ENCODE data around the gene LRRTM4. TPM values are rescaled to one million over a fixed set of nuclear protein-coding genes. Genes with fewer than 3 reads are reported as not detected.
"Not testable (repeated sequence)": the region's sequence is repeated elsewhere in the genome, so short reads cannot be mapped to it uniquely, and the experiment has no call there.

The LRRTM4 gene
- total RNA-seq, 1 donor from 2014 or later: not detected

- Mint-ChIP-seq H3K4me3 (no peak overlapping the region), H3K36me3 (ENCODE audit: low read depth) (no peaks in the 10 kb centered on the region), H3K27ac (no peak overlapping the region), H3K9me3 (peaks cover 7% of the 10 kb centered on the region), H3K4me1 (no peaks in the 10 kb centered on the region), H3K27me3 (no peaks in the 10 kb centered on the region)
- DNase-seq: no peak
- intact Hi-C loops (cut with micrococcal nuclease): no loop called here
These were observed 314.8 kb downstream of the LRRTM4 start for GRCh38 chr2:77207331-77207730.

- H3K9me3 Mint-ChIP-seq: peaks cover 7% of the 10 kb centered on the region
- H3K27me3 Mint-ChIP-seq: no peaks in the 10 kb centered on the region
- intact Hi-C loops (cut with micrococcal nuclease): no loop called here
These were observed 320.4 kb downstream of the LRRTM4 start for GRCh38 chr2:77201755-77202154.

GRCh38 chr2:77199411-77199810 is 322.8 kb downstream of the LRRTM4 start:
- Mint-ChIP-seq H3K9me3 (no peaks in the 10 kb centered on the region), H3K4me3 (no peak overlapping the region), H3K27me3 (no peaks in the 10 kb centered on the region), H3K36me3 (ENCODE audit: low read depth) (no peaks in the 10 kb centered on the region), H3K4me1 (no peaks in the 10 kb centered on the region), H3K27ac (no peak overlapping the region)
- intact Hi-C loops (cut with micrococcal nuclease): no loop called here
- no peak for DNase-seq

More at GRCh38 chr2:77201755-77202154, 320.4 kb downstream of the LRRTM4 start:
- H3K27ac Mint-ChIP-seq: no peak overlapping the region
- no peak for DNase-seq
- no peaks in the 10 kb centered on the region for H3K4me1 Mint-ChIP-seq
- H3K36me3 Mint-ChIP-seq (ENCODE audit: low read depth): no peaks in the 10 kb centered on the region
- no peak overlapping the region for H3K4me3 Mint-ChIP-seq

GRCh38 chr2:77193858-77194448 is 328.2 kb downstream of the LRRTM4 start:
- Mint-ChIP-seq H3K27me3 (no peaks in the 10 kb centered on the region), H3K4me1 (no peaks in the 10 kb centered on the region), H3K4me3 (no peak overlapping the region), H3K27ac (no peak overlapping the region), H3K36me3 (ENCODE audit: low read depth) (no peaks in the 10 kb centered on the region), H3K9me3 (no peaks in the 10 kb centered on the region)
- intact Hi-C loops (cut with micrococcal nuclease): no loop called here
- no peak for DNase-seq

- no peaks in the 10 kb centered on the region for H3K27me3 Mint-ChIP-seq
- intact Hi-C loops (cut with micrococcal nuclease): no loop called here
- no peaks in the 10 kb centered on the region for H3K4me1 Mint-ChIP-seq
- no peak for DNase-seq
- H3K36me3 Mint-ChIP-seq (ENCODE audit: low read depth): no peaks in the 10 kb centered on the region
- no peak overlapping the region for H3K4me3 Mint-ChIP-seq
- no peaks in the 10 kb centered on the region for H3K9me3 Mint-ChIP-seq
- H3K27ac Mint-ChIP-seq: no peak overlapping the region
These were observed 329.3 kb downstream of the LRRTM4 start for GRCh38 chr2:77192811-77193289.

- H3K9me3 Mint-ChIP-seq: no peaks in the 10 kb centered on the region
These were observed 330.5 kb downstream of the LRRTM4 start for GRCh38 chr2:77191665-77192064.

GRCh38 chr2:77190721-77191346 is 331.3 kb downstream of the LRRTM4 start:
- intact Hi-C loops (cut with micrococcal nuclease): no loop called here
- H3K36me3 Mint-ChIP-seq (ENCODE audit: low read depth): no peaks in the 10 kb centered on the region
- H3K27me3 Mint-ChIP-seq: no peaks in the 10 kb centered on the region
- no peaks in the 10 kb centered on the region for H3K9me3 Mint-ChIP-seq
- no peak for DNase-seq
- no peak overlapping the region for H3K4me3 Mint-ChIP-seq
- no peaks in the 10 kb centered on the region for H3K4me1 Mint-ChIP-seq
- no peak overlapping the region for H3K27ac Mint-ChIP-seq

More at GRCh38 chr2:77191665-77192064, 330.5 kb downstream of the LRRTM4 start:
- no peak for DNase-seq
- Mint-ChIP-seq H3K27me3 (no peaks in the 10 kb centered on the region), H3K4me1 (no peaks in the 10 kb centered on the region), H3K27ac (no peak overlapping the region), H3K4me3 (no peak overlapping the region), H3K36me3 (ENCODE audit: low read depth) (no peaks in the 10 kb centered on the region)
- intact Hi-C loops (cut with micrococcal nuclease): no loop called here

- Mint-ChIP-seq H3K27ac (no peak overlapping the region), H3K4me3 (no peak overlapping the region), H3K36me3 (ENCODE audit: low read depth) (no peaks in the 10 kb centered on the region), H3K4me1 (no peaks in the 10 kb centered on the region), H3K9me3 (no peaks in the 10 kb centered on the region), H3K27me3 (no peaks in the 10 kb centered on the region)
- no peak for DNase-seq
- intact Hi-C loops (cut with micrococcal nuclease): no loop called here
These were observed 337.1 kb downstream of the LRRTM4 start for GRCh38 chr2:77185052-77185451.

- Mint-ChIP-seq H3K4me3 (no peak overlapping the region), H3K4me1 (no peaks in the 10 kb centered on the region), H3K27ac (no peak overlapping the region), H3K36me3 (ENCODE audit: low read depth) (no peaks in the 10 kb centered on the region), H3K9me3 (peaks cover 4% of the 10 kb centered on the region), H3K27me3 (no peaks in the 10 kb centered on the region)
- intact Hi-C loops (cut with micrococcal nuclease): no loop called here
- no peak for DNase-seq
These were observed 342.9 kb downstream of the LRRTM4 start for GRCh38 chr2:77179297-77179696.

- H3K4me1 Mint-ChIP-seq: not testable (repeated sequence)
These were observed 346.9 kb downstream of the LRRTM4 start for GRCh38 chr2:77175266-77175780.

GRCh38 chr2:77169426-77169825 is 352.8 kb downstream of the LRRTM4 start:
- Mint-ChIP-seq H3K4me3 (no peak overlapping the region), H3K4me1 (no peaks in the 10 kb centered on the region), H3K27ac (no peak overlapping the region), H3K36me3 (ENCODE audit: low read depth) (no peaks in the 10 kb centered on the region), H3K27me3 (no peaks in the 10 kb centered on the region), H3K9me3 (peaks cover 8% of the 10 kb centered on the region)
- DNase-seq: no peak
- intact Hi-C loops (cut with micrococcal nuclease): no loop called here

More at GRCh38 chr2:77175266-77175780, 346.9 kb downstream of the LRRTM4 start:
- H3K4me3 Mint-ChIP-seq; H3K9me3 Mint-ChIP-seq; H3K27ac Mint-ChIP-seq; DNase-seq; intact Hi-C loops (cut with micrococcal nuclease); H3K27me3 Mint-ChIP-seq; H3K36me3 Mint-ChIP-seq (ENCODE audit: low read depth): not testable (repeated sequence)

GRCh38 chr2:77164021-77164420 is 358.2 kb downstream of the LRRTM4 start:
- intact Hi-C loops (cut with micrococcal nuclease); H3K4me3 Mint-ChIP-seq; H3K27ac Mint-ChIP-seq; H3K4me1 Mint-ChIP-seq; H3K36me3 Mint-ChIP-seq (ENCODE audit: low read depth); H3K27me3 Mint-ChIP-seq; DNase-seq: not testable (repeated sequence)
- peaks cover 13% of the 10 kb centered on the region for H3K9me3 Mint-ChIP-seq

- Mint-ChIP-seq H3K36me3 (ENCODE audit: low read depth) (no peaks in the 10 kb centered on the region), H3K27ac (no peak overlapping the region), H3K9me3 (peaks cover 18% of the 10 kb centered on the region), H3K4me3 (no peak overlapping the region), H3K4me1 (no peaks in the 10 kb centered on the region), H3K27me3 (no peaks in the 10 kb centered on the region)
- intact Hi-C loops (cut with micrococcal nuclease): no loop called here
- DNase-seq: no peak
These were observed 361.2 kb downstream of the LRRTM4 start for GRCh38 chr2:77161009-77161408.

- H3K27ac Mint-ChIP-seq: no peak overlapping the region
- peaks cover 4% of the 10 kb centered on the region for H3K9me3 Mint-ChIP-seq
- H3K4me3 Mint-ChIP-seq: no peak overlapping the region
- no peaks in the 10 kb centered on the region for H3K36me3 Mint-ChIP-seq (ENCODE audit: low read depth)
- no peak for DNase-seq
- intact Hi-C loops (cut with micrococcal nuclease): no loop called here
- no peaks in the 10 kb centered on the region for H3K27me3 Mint-ChIP-seq
- H3K4me1 Mint-ChIP-seq: no peaks in the 10 kb centered on the region
These were observed 365.6 kb downstream of the LRRTM4 start for GRCh38 chr2:77156599-77156998.
